OCI-LY3 (cell line): Measurements from ENCODE around the gene PITPNC1.

ENCODE experiments used
- CTCF ChIP-seq: fragments of 200-600, 300-600 bp; sonication (generic); IDR thresholded peaks from 2 replicates; pipeline ENCODE4 v1.5.1; 2014; ENCODE audit warnings: antibody characterized with exemption, low read length, low read depth
- EZH2phosphoT487 ChIP-seq: fragments of 200-600 bp; shearing (Covaris generic); IDR thresholded peaks from 2 replicates; pipeline ENCODE4 v1.6.1; 2018; ENCODE audit warnings: antibody characterized with exemption, mixed run types, low read depth

GRCh38 chr17:67558740-67559380, 181.8 kb downstream of the PITPNC1 start:
- TF ChIP-seq CTCF, result no peak
- TF ChIP-seq EZH2phosphoT487, result no peak
